Adipocyte (in vitro differentiated cells): ENCODE measurements around the gene TNPO1.

Source experiments
- DNase-seq: peaks from one replicate; pipeline ENCODE4 v3.0.0-alpha.2; 2015; ENCODE audit warnings: low read depth
- H3K27me3 ChIP-seq: replicated peaks from 2 replicates; pipeline ENCODE4 v1.7.0; 2013; ENCODE audit warnings: mild to moderate bottlenecking, low read length, moderate library complexity; ENCODE audit not compliant: control insufficient read depth, insufficient read depth
- H3K36me3 ChIP-seq: 2 replicates; pipeline ENCODE4 v1.7.0; 2013; ENCODE audit warnings: low read length, mild to moderate bottlenecking, moderate library complexity; ENCODE audit not compliant: control insufficient read depth, insufficient read depth, severe bottlenecking
- H3K4me1 ChIP-seq: 2 replicates; pipeline ENCODE4 v1.7.0; 2013; ENCODE audit warnings: mild to moderate bottlenecking, low read length, moderate library complexity; ENCODE audit not compliant: control insufficient read depth, insufficient read depth
- H3K4me3 ChIP-seq: 2 replicates; pipeline ENCODE4 v1.7.0; 2013; ENCODE audit warnings: mild to moderate bottlenecking, low read length, moderate library complexity
- H3K9ac ChIP-seq: 2 replicates; pipeline ENCODE4 v1.7.0; 2013; ENCODE audit warnings: mild to moderate bottlenecking, low read length, moderate library complexity
- H3K9me3 ChIP-seq: 2 replicates; pipeline ENCODE4 v1.7.0; 2013; ENCODE audit warnings: mild to moderate bottlenecking, low read length, moderate library complexity; ENCODE audit not compliant: control insufficient read depth

TNPO1 gene

DNA sequence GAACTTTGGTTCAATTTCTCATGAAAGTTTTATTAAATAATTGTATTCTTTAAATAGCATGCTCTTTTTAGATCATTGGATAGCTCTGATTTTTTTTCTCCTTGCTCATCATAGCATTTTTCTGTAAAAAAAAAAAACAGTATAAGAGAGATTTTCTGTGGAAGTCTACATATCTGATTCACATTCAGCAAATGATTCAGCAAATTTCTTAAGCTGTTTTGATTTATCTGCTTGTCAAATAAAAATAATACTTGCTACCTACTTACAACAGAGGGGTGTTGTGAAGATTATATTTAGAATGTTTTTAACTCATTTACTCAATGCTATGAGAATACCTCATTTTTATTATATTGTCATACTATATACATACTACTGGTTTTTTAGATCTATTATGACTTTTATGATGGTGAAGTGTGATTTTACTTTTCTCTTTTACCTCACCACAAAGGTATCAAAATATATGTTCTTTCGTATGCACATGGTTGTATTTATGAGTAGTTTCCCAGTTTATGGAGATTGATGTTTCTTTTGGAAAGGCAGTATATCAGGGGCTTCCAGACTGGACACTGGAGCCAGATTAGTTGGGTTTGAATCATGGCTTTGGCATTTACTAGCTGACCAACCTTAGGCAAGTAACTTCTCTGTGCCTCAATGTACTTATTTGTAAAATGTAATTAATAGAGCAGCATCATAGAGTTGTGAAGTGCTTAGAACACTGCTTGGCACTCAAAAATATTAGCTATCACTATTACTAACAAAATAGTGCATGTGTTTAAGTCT is 25.5 kb downstream of the TNPO1 start:
- no peaks in the 10 kb centered on the region for H3K9me3 ChIP-seq
- H3K4me3 ChIP-seq: peak overlapping the region; percentile 28
- H3K27me3 ChIP-seq: no peaks in the 10 kb centered on the region
- peak overlapping the region; percentile 49 for H3K9ac ChIP-seq
- H3K4me1 ChIP-seq: peaks cover 54% of the 10 kb centered on the region
- peak; percentile 55 for DNase-seq
- H3K36me3 ChIP-seq: no peaks in the 10 kb centered on the region

- H3K4me3 ChIP-seq: no peak overlapping the region
- no peaks in the 10 kb centered on the region for H3K36me3 ChIP-seq
- H3K27me3 ChIP-seq: no peaks in the 10 kb centered on the region
- H3K9ac ChIP-seq: peak overlapping the region; percentile 49
- H3K9me3 ChIP-seq: no peaks in the 10 kb centered on the region
- DNase-seq: no peak
- peaks cover 63% of the 10 kb centered on the region for H3K4me1 ChIP-seq
These were observed 26.4 kb downstream of the TNPO1 start for GRCh38 chr5:72842816-72843215.

GRCh38 chr5:72844218-72844603 is 27.8 kb downstream of the TNPO1 start:
- Histone ChIP-seq H3K9me3 (no peaks in the 10 kb centered on the region), H3K4me1 (peaks cover 49% of the 10 kb centered on the region)

DNA sequence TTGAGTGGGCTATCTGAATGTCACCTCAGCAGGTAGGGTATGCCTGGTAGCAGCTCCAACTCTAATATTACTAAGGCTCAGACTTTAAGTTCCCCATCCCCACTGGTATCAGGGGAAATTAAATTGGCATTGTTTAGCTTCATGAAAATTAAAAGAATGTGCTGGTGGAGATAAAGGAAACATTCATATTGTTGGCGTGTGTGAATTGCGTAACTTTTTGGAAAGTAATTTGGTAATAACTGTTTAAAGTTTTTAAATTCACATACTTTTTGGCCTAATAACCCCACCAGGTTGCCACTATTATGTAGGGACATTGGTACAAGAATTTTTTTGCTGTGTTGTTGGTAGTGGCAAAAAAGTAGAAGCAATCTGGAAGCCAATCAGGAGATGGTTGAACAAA is 29.4 kb downstream of the TNPO1 start:
- peak overlapping the region; percentile 49 for H3K4me3 ChIP-seq
- no peaks in the 10 kb centered on the region for H3K9me3 ChIP-seq
- peak; percentile 68 for DNase-seq
- H3K4me1 ChIP-seq: peaks cover 52% of the 10 kb centered on the region
- H3K36me3 ChIP-seq: no peaks in the 10 kb centered on the region
- H3K27me3 ChIP-seq: no peaks in the 10 kb centered on the region
- no peak overlapping the region for H3K9ac ChIP-seq

More at GRCh38 chr5:72844218-72844603, 27.8 kb downstream of the TNPO1 start:
- DNase-seq: no peak
- H3K9ac ChIP-seq: no peak overlapping the region
- H3K36me3 ChIP-seq: no peaks in the 10 kb centered on the region
- H3K4me3 ChIP-seq: no peak overlapping the region
- H3K27me3 ChIP-seq: no peaks in the 10 kb centered on the region

GRCh38 chr5:72846483-72846882 is 30.0 kb downstream of the TNPO1 start:
- Histone ChIP-seq H3K9me3 (no peaks in the 10 kb centered on the region), H3K4me3 (peak overlapping the region; percentile 49), H3K36me3 (peaks cover 2% of the 10 kb centered on the region), H3K27me3 (no peaks in the 10 kb centered on the region), H3K4me1 (peaks cover 57% of the 10 kb centered on the region), H3K9ac (no peak overlapping the region)
- DNase-seq: no peak

DNA sequence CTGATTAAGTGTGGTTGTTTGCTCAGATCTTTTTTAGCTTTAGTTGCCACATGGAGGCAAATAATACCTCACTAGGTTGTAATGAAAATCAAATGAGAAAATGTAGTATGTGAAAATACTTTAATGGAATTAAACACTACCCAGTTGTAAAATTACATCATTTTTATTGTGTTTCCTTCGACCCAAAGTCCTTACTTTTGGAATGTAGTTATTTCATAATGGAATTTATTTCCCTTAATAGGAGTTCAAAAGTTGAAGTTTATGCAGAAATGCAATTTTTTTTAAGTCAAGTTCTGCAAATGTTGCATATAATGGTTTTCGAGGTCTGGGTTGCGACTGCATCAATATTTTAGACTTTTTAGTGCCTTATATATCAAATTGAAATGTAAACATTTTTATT is 31.0 kb downstream of the TNPO1 start:
- no peaks in the 10 kb centered on the region for H3K27me3 ChIP-seq
- no peaks in the 10 kb centered on the region for H3K9me3 ChIP-seq
- peaks cover 7% of the 10 kb centered on the region for H3K36me3 ChIP-seq
- peaks cover 57% of the 10 kb centered on the region for H3K4me1 ChIP-seq
- DNase-seq: peak; percentile 53
- H3K4me3 ChIP-seq: peak overlapping the region; percentile 98
- peak overlapping the region; percentile 96 for H3K9ac ChIP-seq

- H3K36me3 ChIP-seq: peaks cover 7% of the 10 kb centered on the region
- H3K9ac ChIP-seq: peak overlapping the region; percentile 96
- peak; percentile 97 for DNase-seq
- no peaks in the 10 kb centered on the region for H3K9me3 ChIP-seq
- H3K4me1 ChIP-seq: peaks cover 56% of the 10 kb centered on the region
- peak overlapping the region; percentile 98 for H3K4me3 ChIP-seq
- H3K27me3 ChIP-seq: no peaks in the 10 kb centered on the region
These were observed 31.6 kb downstream of the TNPO1 start for GRCh38 chr5:72847989-72848473.

GRCh38 chr5:72848474-72849428 is 32.3 kb downstream of the TNPO1 start:
- Histone ChIP-seq H3K9me3 (no peaks in the 10 kb centered on the region), H3K4me3 (peak overlapping the region; percentile 98), H3K36me3 (peaks cover 12% of the 10 kb centered on the region), H3K4me1 (peaks cover 63% of the 10 kb centered on the region), H3K27me3 (no peaks in the 10 kb centered on the region), H3K9ac (peak overlapping the region; percentile 96)
- DNase-seq: peak; percentile 76

DNA sequence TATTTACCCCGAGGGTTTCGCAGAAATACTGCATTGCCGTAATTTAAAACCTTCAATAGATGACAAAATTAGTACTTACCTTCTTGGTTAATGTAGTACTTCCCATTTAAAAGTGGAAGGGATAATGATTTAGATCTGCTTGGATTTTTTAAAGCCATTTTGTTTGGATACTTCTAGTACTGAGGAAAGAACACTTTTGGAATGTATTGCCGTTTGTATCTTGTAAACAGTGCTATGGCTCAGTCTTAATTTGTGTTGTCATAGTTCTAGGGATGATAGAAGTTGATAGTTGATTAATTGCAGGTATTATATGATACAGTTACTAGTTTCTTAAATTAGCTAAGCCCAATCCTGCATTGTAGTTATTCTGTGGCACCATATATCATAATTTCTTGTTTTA is 33.1 kb downstream of the TNPO1 start:
- H3K9me3 ChIP-seq: no peaks in the 10 kb centered on the region
- peaks cover 15% of the 10 kb centered on the region for H3K36me3 ChIP-seq
- H3K4me3 ChIP-seq: peak overlapping the region; percentile 98
- no peaks in the 10 kb centered on the region for H3K27me3 ChIP-seq
- H3K4me1 ChIP-seq: peaks cover 70% of the 10 kb centered on the region
- peak; percentile 52 for DNase-seq
- peak overlapping the region; percentile 96 for H3K9ac ChIP-seq

- Histone ChIP-seq H3K4me3 (peak overlapping the region; percentile 98), H3K9me3 (no peaks in the 10 kb centered on the region), H3K9ac (peak overlapping the region; percentile 96), H3K36me3 (peaks cover 19% of the 10 kb centered on the region), H3K4me1 (peaks cover 70% of the 10 kb centered on the region), H3K27me3 (no peaks in the 10 kb centered on the region)
- DNase-seq: no peak
These were observed 33.7 kb downstream of the TNPO1 start for GRCh38 chr5:72850113-72850512.

DNA sequence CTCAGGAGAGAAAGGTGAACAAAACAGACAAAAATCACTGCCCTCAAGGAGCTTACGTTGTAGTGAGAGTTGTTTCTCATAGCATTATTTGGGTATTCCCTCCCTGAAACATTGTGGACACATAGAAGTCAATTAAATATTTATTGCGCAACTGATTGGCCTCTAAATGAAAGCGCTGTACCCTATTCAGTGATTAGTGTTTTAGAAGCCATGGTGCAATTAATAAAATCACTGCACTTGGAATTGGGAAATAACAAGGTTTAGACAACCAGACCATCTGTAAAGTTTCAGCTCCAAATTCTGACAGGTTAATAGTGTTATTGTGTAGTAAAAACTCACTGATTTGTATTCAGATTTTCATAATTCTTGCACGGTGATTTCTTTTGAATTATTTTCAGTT is 35.9 kb downstream of the TNPO1 start:
- DNase-seq: no peak
- H3K9me3 ChIP-seq: no peaks in the 10 kb centered on the region
- peaks cover 57% of the 10 kb centered on the region for H3K4me1 ChIP-seq
- H3K9ac ChIP-seq: no peak overlapping the region
- no peaks in the 10 kb centered on the region for H3K27me3 ChIP-seq
- peaks cover 42% of the 10 kb centered on the region for H3K36me3 ChIP-seq
- no peak overlapping the region for H3K4me3 ChIP-seq
